C4-2B (cell line): ENCODE results near the gene ADGRA1.

Source experiments
- H3K27ac ChIP-seq: fragments of 450-650 bp; 2 replicates; pipeline ENCODE4 v1.5.1; 2017
- ZFX ChIP-seq: fragments of 450-650 bp; IDR thresholded peaks from 2 replicates; pipeline ENCODE4 v1.6.1; 2017
- TF ChIP-seq, protein P1 (sequence below): fragments of 450-650 bp; conservative IDR thresholded peaks from 2 replicates; pipeline ENCODE4 v1.5.1; 2017; ENCODE audit warnings: mild to moderate bottlenecking

The ADGRA1 gene

DNA sequence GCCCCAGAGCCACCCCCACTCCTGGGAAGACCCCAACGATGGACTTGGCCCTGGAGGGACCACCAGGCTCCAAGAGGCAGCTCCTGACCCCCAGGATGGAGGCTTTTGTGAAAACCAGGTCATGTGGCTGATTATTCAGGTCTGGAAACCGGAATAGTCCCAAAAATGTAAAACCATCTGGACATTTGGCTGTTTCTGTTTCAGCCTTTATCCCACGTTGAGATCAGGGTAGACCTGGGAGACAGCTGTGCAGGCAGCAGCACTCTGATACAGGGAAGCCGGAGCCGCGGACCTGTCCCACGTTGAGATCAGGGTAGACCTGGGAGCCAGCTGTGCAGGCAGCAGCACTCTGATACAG, 7.1 kb upstream of the ADGRA1 start:
- no peak overlapping the region for H3K27ac ChIP-seq
- no peak for TF ChIP-seq ZFX
- TF ChIP-seq, protein P1, sequence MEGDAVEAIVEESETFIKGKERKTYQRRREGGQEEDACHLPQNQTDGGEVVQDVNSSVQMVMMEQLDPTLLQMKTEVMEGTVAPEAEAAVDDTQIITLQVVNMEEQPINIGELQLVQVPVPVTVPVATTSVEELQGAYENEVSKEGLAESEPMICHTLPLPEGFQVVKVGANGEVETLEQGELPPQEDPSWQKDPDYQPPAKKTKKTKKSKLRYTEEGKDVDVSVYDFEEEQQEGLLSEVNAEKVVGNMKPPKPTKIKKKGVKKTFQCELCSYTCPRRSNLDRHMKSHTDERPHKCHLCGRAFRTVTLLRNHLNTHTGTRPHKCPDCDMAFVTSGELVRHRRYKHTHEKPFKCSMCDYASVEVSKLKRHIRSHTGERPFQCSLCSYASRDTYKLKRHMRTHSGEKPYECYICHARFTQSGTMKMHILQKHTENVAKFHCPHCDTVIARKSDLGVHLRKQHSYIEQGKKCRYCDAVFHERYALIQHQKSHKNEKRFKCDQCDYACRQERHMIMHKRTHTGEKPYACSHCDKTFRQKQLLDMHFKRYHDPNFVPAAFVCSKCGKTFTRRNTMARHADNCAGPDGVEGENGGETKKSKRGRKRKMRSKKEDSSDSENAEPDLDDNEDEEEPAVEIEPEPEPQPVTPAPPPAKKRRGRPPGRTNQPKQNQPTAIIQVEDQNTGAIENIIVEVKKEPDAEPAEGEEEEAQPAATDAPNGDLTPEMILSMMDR, result no peak

DNA sequence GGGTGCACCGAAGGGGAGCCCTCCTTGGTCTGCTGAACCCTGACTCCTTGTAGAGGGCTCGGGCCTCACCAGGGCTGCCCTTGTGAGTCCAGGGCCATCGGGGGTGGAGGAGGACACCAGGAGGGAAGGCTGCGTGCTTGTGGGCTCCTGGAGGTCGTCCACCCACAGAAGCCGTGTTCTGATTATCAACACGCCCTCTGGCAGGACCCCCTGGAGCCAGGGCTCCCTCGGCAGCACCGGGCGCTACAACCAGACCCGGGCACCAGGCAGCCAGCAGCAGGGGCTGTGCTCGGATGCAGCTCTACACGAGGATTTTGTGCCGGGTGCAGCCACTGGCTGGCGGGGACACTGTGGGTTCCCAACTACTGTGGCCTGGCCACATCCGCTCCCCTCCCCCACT, 6.1 kb upstream of the ADGRA1 start:
- no peak overlapping the region for H3K27ac ChIP-seq
- TF ChIP-seq, protein P1, result no peak
- TF ChIP-seq ZFX, result no peak

DNA sequence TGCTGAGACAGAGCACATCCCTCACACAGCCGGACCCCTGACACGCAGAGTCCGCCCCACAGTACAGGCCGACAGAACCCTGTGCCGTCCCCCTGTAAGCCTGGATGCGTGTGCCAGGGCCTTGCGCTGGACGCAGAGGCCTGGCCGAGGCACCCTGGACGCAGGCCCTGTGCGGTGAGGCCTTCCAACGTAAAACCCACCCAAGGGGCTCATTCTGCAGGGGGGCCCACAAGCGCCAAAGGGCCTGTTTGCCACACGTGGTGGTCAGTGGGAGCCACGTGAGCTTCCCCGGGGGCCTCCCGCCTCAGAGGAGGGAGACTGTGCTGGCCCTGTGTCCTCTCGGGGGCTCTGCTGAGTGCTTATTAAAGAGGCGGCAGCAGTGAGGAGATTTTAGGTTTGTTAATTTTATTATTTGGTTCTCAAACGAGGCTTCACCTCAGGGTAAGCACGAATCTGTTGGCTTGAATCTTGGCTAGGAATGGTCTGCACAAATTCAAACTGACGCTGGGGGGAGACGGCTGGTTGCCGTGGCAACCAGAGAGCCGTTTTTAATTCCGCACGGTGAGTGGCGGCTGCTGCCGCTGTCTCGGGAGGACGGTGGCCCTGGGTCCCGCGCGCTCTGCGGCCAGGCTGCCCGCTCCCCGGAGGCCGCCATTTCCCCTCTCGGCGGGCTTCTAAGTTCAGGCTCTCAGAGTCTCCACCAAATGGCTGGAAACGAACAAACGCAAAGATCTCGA, 4.9 kb upstream of the ADGRA1 start:
- no peak overlapping the region for H3K27ac ChIP-seq
- TF ChIP-seq ZFX, result no peak
- TF ChIP-seq, protein P1, result no peak

DNA sequence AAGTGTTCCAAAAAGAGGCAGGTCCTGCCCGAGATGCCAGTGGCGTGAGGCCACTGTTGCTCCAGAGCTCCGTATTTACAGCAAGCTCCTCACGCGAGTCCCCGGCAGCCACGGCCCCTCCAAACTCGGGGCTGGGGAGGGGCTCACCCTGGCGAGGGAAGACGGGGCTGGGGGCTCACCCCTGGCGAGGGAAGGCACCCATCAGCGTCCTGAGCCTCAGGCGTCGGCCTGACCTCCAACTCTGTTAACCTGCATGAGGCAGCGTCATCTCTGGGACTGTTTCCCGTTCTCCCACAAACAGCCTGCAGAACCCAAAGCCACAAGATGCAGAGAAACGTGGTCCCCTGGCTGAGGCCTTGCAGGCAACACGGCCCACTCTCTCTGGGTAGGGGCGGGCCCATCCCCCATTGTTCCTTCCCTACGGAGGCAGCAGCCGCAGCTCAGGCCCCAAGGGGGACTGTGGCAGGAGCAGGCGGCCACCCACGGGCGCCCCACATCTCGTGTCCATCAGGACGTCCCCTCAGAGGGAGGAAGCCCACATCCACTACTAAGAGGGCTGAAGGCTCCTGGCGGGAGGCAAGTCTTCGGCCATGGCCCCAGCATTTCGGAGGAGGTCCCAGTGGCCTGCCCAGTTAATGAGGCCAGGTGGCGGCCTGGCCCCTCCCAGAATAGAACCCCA, 4.2 kb upstream of the ADGRA1 start:
- H3K27ac ChIP-seq, result no peak overlapping the region
- TF ChIP-seq, protein P1, result no peak
- TF ChIP-seq ZFX, result no peak

DNA sequence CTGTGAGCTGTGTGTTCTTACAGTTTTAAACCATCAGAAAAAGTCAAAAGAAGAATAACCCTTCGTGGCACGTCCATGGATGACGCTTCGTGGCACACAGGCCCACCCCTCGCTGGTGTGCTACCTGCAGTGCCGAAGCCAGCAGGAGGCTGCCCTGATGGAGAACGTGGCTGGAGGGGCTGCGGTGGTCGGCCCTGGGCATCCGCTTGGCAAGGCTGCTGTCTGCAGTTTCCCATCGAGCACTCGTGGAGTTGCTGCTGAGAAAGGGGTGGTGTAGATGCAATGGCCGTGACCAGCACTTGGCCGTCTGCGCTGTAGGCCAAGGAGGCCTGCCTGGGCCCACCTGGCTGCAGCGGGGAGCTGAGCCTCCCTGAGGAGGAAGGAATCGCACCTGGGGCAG, 3.2 kb upstream of the ADGRA1 start:
- H3K27ac ChIP-seq, result no peak overlapping the region
- TF ChIP-seq, protein P1, result no peak
- no peak for TF ChIP-seq ZFX

DNA sequence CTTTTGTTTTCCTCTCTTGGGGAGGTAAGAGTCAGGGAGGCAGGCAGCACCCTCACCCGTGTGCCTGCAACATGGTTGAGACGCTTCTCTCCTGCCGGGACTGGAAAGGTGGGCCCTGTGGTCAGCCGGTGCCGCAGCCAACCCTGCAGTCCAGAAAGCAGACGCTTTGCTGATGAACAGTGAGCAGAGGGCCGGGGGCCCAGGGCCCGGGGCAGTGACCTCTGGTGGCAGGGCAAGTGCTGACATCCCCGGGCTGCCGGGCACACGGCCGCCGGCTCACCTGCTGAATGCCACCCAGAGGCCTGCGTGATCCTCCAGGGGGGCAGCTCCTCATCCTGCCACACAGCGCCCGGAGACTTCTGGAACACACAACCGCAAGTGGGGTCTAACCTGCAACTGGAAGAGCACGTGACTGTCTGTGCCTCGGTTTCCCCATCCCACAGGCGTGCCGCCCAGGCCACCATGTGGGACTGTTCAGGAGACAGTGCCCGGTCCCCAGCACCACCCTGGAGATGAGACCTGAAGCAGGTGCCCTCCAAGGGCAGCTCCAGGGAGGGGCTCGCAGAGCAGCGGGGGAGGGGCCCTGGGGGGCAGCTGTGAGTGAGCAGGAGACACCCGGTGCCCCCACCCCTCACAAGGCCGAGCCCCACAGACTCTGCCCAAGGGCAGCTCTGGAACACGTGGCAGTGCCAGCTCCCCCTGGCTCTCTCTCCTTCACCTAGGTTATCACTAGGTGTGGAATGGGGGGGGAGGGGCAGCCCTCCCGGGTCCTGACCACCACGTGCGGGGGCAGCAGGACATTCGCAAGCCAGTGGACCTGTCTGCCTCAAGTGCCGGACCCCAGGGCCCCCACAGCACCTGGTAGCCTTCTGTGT, 2.2 kb upstream of the ADGRA1 start:
- TF ChIP-seq ZFX, result no peak
- TF ChIP-seq, protein P1, result no peak; the same call in 1 of the 2 replicates
- no peak overlapping the region for H3K27ac ChIP-seq

DNA sequence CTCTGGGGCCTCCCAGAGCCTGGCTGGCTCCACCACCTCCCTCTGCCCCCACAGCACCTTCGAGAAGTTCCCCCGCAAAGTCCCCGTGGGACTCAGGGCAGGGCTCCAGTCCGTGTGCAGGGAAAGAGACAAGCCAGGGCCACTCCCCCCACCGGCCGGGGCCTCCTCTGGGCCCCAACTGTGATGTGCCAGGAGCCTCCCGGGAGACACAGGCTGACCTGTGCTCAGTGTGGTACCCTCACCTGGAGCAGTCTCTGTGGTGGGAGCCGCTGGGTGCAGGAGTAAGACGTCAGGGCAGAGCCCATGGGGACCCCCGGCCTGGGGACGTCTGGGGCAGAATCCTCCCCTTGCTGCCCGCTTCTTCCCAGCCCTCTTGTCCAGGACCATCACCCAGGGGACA, 1.5 kb upstream of the ADGRA1 start:
- TF ChIP-seq, protein P1, result no peak
- no peak for TF ChIP-seq ZFX
- no peak overlapping the region for H3K27ac ChIP-seq
